ENCODE results near the gene PRPF19.

The PRPF19 gene

GRCh38 chr11:60937811-60938210 is 31.4 kb upstream of the PRPF19 start:
- DNase-seq (ENCODE audit: low spot score), result no peak

DNA sequence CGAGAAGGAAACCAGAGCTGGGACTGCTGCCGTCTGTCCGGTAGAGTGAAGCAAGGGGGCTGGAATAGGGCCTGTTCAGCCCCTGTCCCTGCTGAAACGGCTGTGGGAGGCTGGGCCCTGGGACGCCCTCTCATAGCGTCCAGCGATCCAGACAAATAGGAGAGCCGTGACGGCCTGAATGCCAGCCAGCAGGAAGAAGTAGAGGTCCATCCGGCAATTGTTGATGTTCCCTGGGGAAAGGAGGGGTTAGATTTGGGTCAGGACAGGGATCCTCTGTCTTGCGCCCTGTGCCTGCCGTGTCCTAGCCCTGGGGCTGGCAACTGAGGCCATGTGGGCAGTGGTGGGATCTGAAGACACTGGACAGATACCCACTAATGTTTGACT is 30.8 kb upstream of the PRPF19 start:
- DNase-seq (ENCODE audit: low spot score), result no peak

DNA sequence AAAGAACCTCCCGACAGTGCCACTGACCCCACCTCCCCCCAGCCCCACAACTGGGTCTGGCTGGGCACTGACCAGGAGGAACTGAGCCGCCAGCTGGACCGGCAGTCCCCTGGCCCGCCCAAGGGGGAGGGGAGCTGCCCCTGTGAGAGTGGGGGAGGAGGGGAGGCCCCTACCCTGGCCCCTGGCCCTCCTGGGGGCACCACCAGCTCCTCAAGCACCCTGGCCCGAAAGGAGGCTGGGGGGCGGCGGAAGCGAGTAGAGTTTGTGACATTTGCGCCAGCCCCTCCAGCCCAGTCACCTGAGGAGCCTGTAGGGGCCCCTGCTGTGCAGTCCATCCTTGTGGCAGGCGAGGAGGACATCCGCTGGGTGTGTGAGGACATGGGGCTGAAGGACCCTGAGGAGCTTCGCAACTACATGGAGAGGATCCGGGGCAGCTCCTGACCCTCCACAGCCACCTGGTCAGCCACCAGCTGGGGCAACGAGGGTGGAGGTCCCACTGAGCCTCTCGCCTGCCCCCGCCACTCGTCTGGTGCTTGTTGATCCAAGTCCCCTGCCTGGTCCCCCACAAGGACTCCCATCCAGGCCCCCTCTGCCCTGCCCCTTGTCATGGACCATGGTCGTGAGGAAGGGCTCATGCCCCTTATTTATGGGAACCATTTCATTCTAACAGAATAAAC is 30.2 kb upstream of the PRPF19 start:
- DNase-seq (ENCODE audit: low spot score), result no peak

DNA sequence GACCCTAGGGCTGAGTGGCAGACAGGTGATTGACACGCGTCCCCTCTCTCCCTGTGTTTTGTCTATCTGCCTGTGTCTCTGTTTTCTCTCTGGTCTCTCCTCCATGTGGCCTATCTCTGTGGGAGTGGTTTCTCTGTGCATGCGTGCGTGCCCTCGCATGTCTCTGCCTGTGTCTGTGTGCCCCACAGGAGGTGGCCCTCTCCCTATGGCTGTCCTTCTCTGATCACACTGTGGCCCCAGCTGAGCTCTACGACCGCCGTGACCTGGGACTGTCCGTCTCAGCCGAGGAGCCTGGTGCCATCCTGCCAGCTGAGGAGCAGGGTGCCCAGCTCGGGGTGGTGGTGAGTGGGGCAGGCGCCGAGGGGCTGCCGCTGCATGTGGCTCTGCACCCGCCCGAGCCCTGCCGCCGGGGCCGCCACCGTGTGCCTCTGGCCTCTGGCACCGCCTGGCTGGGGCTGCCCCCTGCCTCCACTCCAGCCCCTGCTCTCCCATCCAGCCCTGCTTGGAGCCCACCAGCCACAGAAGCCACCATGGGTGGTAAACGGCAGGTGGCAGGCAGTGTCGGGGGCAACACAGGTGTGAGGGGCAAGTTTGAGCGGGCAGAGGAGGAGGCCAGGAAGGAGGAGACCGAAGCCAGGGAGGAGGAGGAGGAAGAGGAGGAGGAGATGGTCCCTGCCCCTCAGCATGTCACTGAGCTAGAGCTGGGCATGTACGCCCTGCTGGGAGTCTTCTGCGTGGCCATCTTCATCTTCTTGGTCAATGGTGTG is 29.5 kb upstream of the PRPF19 start:
- DNase-seq (ENCODE audit: low spot score), result no peak

- DNase-seq (ENCODE audit: low spot score), result no peak
Measured at GRCh38 chr11:60934790-60935605, 28.6 kb upstream of the PRPF19 start.

- no peak for DNase-seq (ENCODE audit: low spot score)
Measured at GRCh38 chr11:60934124-60934789, 27.9 kb upstream of the PRPF19 start.

DNA sequence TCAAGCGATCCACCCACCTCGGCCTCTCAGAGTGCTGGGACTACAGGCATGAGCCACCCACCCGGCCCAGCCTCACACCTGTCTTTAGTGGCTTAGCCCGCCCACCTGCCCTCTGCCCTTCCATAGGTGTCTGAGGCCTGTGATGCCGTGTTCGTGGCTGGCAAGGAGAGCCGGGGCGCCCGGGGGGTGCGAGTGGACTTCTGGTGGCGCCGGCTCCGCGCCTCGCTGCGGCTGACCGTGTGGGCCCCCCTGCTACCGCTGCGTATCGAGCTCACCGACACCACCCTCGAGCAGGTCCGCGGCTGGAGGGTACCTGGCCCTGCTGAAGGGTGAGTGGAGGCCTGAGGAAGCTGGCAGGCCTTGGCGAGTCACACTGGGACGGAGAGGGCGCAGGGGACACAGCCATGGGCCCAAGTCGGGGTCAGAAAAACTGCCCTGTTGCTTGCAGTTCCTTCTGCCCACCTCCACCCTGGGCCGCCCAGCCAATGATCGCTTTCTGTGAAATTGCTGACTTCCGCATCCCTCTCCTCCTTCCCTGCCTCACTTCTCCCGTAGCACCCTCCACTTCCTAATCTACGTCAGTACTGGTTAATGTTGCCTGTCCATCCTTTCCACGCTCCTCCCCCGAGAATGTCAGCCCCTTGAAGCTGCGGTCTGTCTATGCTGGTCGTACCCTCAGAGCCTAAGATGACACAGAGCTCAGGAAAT is 27.2 kb upstream of the PRPF19 start:
- DNase-seq (ENCODE audit: low spot score), result no peak

GRCh38 chr11:60932605-60933356 is 26.4 kb upstream of the PRPF19 start:
- no peak for DNase-seq (ENCODE audit: low spot score)

- no peak for DNase-seq (ENCODE audit: low spot score)
Measured at GRCh38 chr11:60931917-60932316, 25.5 kb upstream of the PRPF19 start.

- DNase-seq (ENCODE audit: low spot score), result no peak
Measured at GRCh38 chr11:60930394-60930793, 24.0 kb upstream of the PRPF19 start.

DNA sequence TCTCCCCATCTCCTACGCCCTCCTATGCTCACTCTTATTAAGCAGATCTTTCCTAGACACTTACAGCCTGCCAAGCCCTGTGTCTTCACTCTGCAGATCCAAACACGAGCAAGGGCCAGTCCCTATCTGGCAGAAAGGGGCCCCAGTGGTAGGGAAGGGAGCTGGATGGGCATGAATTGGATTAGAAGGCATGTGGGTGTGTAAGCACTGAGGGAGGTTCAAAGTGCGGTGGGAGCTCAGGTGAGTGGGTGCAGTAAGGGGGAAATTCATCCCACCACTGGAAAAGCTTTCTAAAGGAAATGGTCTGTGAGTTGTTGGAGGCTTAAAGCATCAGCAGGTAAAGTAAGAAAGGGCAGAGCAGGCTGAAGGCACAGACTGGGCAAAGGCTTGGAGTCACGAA is 23.4 kb upstream of the PRPF19 start:
- DNase-seq (ENCODE audit: low spot score), result no peak

- DNase-seq (ENCODE audit: low spot score), result no peak
Measured at GRCh38 chr11:60928563-60929001, 22.2 kb upstream of the PRPF19 start.

DNA sequence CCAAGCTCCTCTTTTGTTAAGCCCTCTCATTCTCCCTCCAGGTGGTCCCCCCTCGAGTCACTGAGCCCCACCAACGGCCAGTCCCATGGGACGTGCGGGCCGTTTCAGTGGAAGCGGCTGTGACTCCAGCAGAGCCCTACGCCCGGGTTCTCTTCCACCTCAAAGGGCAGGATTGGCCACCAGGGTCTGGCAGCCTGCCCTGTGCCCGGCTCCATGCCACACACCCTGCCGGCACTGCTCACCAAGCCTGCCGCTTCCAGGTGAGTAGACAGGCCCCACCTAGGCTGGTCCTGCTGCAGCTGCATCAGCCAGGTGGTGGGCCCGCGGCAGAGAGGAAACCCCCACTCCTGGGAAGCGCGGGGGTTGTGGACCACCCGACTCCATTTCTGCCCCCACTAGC is 21.2 kb upstream of the PRPF19 start:
- DNase-seq (ENCODE audit: low spot score), result no peak

DNA sequence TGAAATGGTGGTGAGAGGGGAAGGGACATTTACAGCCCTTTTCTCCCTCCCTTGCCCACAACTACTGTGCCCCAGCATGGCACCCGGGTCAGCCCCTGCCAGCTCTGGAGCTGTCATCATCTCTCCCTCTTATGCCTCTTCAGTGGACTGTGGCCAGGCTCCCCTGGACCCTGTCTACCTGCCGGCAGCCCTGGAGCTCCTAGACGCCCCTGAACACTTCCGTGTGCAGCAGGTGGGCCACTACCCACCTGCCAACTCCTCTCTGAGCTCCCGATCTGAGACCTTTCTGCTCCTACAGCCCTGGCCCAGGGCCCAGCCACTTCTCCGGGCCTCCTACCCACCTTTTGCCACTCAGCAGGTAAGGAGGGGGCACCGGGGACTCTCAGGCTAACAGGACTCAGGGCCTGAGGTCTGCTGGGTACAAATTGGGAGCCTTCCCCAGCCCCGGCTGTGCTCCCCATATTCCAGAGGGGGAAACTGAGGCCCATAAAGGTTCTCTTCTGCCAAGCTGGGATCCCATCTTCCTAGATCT is 20.7 kb upstream of the PRPF19 start:
- DNase-seq (ENCODE audit: low spot score), result no peak

DNA sequence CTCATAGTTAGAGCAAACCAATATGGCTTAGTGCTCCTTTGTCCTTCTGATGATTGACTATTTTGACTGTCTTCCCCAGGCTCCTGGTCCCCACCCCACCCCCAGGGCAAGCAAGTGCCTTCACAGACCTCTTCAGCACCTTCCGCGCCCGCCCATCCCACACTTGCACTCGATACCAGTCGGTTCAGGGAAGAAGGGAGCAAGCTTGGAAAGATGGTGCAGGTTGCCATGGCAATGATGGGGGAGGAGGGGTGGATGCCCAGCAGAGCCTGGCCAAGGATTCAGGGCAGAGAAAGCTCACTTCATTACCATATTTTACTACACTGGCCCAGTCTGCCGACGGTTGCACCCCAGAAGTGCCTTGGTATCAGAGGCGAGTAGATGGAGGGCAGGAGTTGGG is 20.1 kb upstream of the PRPF19 start:
- DNase-seq (ENCODE audit: low spot score), result no peak

- DNase-seq (ENCODE audit: low spot score), result peak; percentile 48
Measured at GRCh38 chr11:60925868-60926267, 19.5 kb upstream of the PRPF19 start.

DNA sequence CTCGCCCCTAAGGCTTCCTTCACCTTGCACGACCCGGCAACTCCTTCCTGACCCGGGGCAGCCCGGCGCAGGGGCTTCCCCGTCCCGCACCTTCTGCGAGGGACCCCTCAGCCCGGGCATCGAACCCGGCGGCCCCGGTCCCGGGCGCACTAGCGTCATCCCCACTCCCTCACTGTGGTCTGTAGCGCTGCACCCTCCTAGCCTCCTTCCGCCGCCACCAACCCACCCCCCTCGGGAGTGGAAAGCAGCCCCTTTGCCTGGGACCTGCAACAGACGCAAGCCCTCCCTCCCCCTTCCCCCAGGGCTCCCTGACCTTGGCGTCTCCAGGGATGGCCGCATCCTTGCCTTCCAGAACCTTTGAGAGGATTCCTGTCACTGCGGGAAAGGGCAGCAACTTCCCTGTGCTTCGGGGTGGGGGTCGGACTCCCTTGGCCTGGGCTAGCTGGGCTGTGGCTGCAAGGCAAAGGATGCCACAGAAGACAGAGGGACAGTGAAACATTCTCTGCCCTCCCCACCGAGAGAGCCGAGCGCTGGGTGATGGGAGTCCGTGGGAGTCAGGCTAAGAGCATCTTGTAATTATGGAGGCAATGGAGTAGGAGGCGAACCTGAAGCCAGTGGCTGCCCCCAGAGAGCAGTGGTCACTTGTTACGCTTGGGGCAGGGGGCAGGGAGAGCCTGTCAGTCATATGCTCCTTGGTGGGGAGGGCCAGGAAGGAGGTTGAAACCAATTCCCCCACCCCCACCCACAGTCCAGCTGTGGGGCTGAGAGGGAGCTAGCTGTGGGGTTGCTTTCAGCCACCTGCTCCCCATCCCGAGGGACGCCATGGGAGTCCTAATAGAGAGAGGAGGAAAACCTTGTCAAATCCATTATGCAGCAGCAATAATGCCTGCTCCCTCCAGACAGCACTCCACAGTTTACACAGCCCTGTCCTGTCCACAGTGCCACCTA is 18.8 kb upstream of the PRPF19 start:
- no peak for DNase-seq (ENCODE audit: low spot score)

- peak; percentile 95 for DNase-seq (ENCODE audit: low spot score)
Measured at GRCh38 chr11:60924110-60924905, 17.9 kb upstream of the PRPF19 start, which contains the start of gene TMEM132A. Gene TMEM132A, plus strand, starts transcription at chr11:60924460. Its CDS starts 174 bp downstream, at chr11:60924634.

DNA sequence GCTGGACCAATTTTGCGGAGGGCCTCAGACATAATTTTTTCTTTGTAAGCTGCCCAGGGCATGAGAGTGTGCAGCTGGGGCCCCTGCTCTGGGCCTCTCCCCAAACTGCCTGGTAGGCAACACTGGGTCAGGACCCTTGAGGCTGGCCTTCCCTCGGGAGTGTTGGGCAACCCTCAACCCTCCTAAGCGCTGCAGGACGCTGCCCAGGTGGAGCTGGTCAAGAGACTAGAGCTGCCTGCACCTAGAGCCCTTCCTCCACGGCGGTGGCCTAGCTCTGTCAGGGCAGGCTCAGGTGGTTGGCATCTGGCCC is 17.4 kb upstream of the PRPF19 start:
- no peak for DNase-seq (ENCODE audit: low spot score)
